ENCODE data around the gene CPA3.

The CPA3 gene

GRCh38 chr3:148922467-148922866, 57.4 kb downstream of the CPA3 start:
- DNase-seq, result no peak

- DNase-seq, result no peak
These were observed 58.5 kb downstream of the CPA3 start for GRCh38 chr3:148923592-148923991.

- DNase-seq, result no peak
These were observed 59.5 kb downstream of the CPA3 start for GRCh38 chr3:148924562-148924961.

GRCh38 chr3:148925845-148926244, 60.7 kb downstream of the CPA3 start:
- no peak for DNase-seq

- DNase-seq, result no peak
These were observed 65.7 kb downstream of the CPA3 start for GRCh38 chr3:148930752-148931151.

- peak in 3 of 4 experiments; percentile 6 to 20 (median 19) for DNase-seq
These were observed 66.5 kb downstream of the CPA3 start for GRCh38 chr3:148931574-148931973.

- no peak for DNase-seq
These were observed 67.9 kb downstream of the CPA3 start for GRCh38 chr3:148932972-148933371.

GRCh38 chr3:148937467-148938255, 72.6 kb downstream of the CPA3 start:
- DNase-seq, result no peak

- no peak for DNase-seq
These were observed 73.2 kb downstream of the CPA3 start for GRCh38 chr3:148938306-148938705.

- DNase-seq, result no peak
These were observed 73.8 kb downstream of the CPA3 start for GRCh38 chr3:148938936-148939335.

- DNase-seq, result no peak
These were observed 75.9 kb downstream of the CPA3 start for GRCh38 chr3:148940983-148941382.

- DNase-seq, result peak; percentile 61 to 94 (median 78)
These were observed 78.6 kb downstream of the CPA3 start for GRCh38 chr3:148943506-148944205.

- no peak for DNase-seq
These were observed 80.0 kb downstream of the CPA3 start for GRCh38 chr3:148945116-148945515.
